GM21576 (cell line): ENCODE measurements around the gene MYLK.

ENCODE experiments used
- ATAC-seq: cut with Tn5 transposase; IDR thresholded peaks from one replicate; pipeline ENCODE4 v1.9.1; 2021; ENCODE audit warnings: mild to moderate bottlenecking, moderate library complexity; ENCODE audit not compliant: unreplicated experiment

Gene MYLK

GRCh38 chr3:123576122-123576521 lies 308.0 kb downstream of the MYLK start:
- ATAC-seq: no peak

- no peak for ATAC-seq
Observed at GRCh38 chr3:123571973-123572365, 312.2 kb downstream of the MYLK start.

- no peak for ATAC-seq
Observed at GRCh38 chr3:123571264-123571972, 312.7 kb downstream of the MYLK start.

GRCh38 chr3:123568875-123569274 lies 315.3 kb downstream of the MYLK start:
- ATAC-seq: no peak

GRCh38 chr3:123568034-123568433 lies 316.1 kb downstream of the MYLK start:
- no peak for ATAC-seq

GRCh38 chr3:123564056-123564455 lies 320.1 kb downstream of the MYLK start:
- ATAC-seq: no peak

- ATAC-seq: no peak
Observed at GRCh38 chr3:123562547-123562946, 321.6 kb downstream of the MYLK start.

- no peak for ATAC-seq
Observed at GRCh38 chr3:123561188-123561587, 322.9 kb downstream of the MYLK start.
